HG03565 (cell line): ENCODE data around the gene PTPRN2.
"Not testable (repeated sequence)": the region's sequence is repeated elsewhere in the genome, so short reads cannot be mapped to it uniquely, and the experiment has no call there.

Experiments
- ATAC-seq: cut with Tn5 transposase; IDR thresholded peaks from one replicate; pipeline ENCODE4 v1.9.1; 2021; ENCODE audit warnings: mild to moderate bottlenecking, moderate library complexity; ENCODE audit not compliant: unreplicated experiment

PTPRN2 gene

GRCh38 chr7:158315326-158315725 is 272.3 kb downstream of the PTPRN2 start:
- no peak for ATAC-seq

- ATAC-seq, result no peak
These were observed 273.2 kb downstream of the PTPRN2 start for GRCh38 chr7:158314394-158314793.

DNA sequence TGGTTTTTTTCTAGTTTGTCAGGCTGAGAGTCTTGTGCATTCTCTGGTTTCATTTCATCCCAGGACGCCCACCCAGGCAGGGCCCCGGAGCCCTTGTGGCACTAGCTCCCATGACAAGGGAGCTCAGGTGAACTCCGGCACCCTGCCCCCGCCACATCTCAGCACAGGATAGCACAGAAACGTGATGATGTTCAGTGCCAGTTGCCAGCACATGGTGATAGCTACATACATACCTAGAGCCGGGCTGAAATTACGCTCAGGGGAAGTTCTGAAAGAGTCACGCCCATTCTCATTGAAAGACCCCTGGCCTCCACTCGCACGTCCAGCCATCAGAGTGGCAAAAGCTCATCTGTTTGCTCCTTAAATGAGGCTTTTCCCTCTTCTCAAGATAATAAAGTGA is 273.7 kb downstream of the PTPRN2 start:
- ATAC-seq, result no peak

DNA sequence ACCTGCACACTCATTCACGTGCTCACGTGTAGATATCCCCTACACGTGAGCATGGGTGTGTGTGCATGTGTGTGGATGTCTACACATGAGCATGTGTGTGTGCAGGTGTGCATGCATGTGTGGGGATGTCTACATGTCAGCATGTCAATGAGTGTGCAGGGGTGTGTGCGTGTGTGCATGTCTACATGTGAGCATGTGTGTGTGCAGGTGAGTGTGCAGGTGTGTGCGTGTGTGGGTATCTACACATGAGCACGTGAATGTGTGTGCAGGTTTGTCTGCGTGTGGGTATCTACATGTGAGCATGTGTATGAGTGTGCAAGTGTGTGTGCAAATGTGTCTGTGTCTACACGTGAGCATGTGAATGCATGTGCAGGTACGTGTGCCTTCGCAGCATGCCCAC is 274.8 kb downstream of the PTPRN2 start:
- ATAC-seq, result no peak

GRCh38 chr7:158311791-158312190 is 275.8 kb downstream of the PTPRN2 start:
- ATAC-seq, result no peak

- no peak for ATAC-seq
These were observed 276.5 kb downstream of the PTPRN2 start for GRCh38 chr7:158310924-158311666.

GRCh38 chr7:158309868-158310763 is 277.5 kb downstream of the PTPRN2 start:
- no peak for ATAC-seq

- no peak for ATAC-seq
These were observed 279.6 kb downstream of the PTPRN2 start for GRCh38 chr7:158308001-158308400.

DNA sequence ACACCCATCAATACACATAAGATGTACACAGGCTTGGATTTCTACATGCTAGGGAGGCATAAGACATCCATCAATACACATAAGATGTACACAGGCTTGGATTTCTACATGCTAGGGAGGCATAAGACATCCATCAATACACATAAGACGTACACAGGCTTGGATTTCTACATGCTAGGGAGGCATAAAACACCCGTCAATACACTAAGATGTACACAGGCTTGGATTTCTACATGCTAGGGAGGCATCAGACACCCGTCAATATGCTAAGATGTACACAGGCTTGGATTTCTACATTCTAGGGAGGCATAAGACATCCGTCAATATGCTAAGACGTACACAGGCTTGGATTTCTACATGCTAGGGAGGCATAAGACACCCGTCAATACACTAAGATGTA is 283.6 kb downstream of the PTPRN2 start:
- not testable (repeated sequence) for ATAC-seq

DNA sequence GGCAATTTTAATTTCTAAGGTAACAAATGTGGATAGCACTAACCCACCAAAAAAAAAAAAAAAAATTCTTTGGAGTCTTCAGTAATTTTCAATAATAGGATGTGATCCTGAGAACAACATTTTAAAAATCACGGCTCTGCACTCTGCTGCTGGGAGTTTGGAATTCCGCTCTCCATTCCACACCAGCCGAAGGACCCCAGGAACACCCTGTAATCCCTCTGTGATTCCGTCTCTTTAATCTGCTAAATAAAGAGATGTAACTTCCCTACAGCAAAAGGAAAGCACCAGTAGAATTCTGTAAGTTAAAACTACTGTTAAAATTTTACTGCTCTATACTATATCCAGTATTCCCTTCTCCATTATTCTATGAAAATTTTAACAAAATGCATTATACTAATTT is 284.5 kb downstream of the PTPRN2 start:
- ATAC-seq, result no peak

- no peak for ATAC-seq
These were observed 285.2 kb downstream of the PTPRN2 start for GRCh38 chr7:158302274-158303070.

- no peak for ATAC-seq
These were observed 286.4 kb downstream of the PTPRN2 start for GRCh38 chr7:158301207-158301606.

DNA sequence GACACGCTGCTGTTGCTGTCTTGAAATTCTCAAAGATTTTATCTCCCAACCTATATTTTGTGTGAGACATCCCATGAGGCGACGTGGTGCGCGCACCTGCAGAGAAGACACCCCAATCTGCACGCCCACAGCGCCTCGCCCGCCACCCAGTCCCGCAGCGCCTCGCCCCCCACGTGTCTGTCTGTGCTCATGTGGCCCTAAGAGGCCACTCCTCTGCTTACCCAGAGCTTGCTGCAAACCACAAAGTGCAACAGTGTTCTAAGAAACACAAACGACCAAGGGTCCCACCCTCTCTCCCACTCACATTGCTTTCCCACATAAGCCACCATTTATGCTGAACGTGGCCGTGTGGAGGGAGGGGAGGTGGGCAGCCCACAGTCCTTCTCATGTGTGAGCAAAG is 287.2 kb downstream of the PTPRN2 start:
- ATAC-seq, result no peak

DNA sequence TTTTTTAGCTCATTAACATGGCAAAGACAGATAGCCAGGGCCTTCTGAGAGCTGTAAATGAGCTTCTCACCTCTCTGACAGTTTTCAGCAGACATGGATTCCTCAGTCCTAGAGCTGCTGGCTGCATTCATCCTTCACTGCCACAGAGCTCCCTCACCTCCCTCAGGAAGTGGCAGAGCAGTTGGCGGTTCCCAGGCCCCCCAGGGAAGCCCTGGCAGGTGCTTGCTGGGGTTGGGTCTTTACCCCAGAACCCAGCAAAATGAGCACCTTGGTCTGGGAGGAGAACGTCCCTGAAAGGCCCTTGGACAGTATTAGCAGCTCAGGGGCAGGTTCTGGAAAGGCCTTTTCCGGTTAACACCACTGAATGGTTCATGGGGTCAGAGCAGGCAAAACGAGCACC is 288.0 kb downstream of the PTPRN2 start:
- ATAC-seq, result no peak

- ATAC-seq, result no peak
These were observed 290.9 kb downstream of the PTPRN2 start for GRCh38 chr7:158296798-158297104.

DNA sequence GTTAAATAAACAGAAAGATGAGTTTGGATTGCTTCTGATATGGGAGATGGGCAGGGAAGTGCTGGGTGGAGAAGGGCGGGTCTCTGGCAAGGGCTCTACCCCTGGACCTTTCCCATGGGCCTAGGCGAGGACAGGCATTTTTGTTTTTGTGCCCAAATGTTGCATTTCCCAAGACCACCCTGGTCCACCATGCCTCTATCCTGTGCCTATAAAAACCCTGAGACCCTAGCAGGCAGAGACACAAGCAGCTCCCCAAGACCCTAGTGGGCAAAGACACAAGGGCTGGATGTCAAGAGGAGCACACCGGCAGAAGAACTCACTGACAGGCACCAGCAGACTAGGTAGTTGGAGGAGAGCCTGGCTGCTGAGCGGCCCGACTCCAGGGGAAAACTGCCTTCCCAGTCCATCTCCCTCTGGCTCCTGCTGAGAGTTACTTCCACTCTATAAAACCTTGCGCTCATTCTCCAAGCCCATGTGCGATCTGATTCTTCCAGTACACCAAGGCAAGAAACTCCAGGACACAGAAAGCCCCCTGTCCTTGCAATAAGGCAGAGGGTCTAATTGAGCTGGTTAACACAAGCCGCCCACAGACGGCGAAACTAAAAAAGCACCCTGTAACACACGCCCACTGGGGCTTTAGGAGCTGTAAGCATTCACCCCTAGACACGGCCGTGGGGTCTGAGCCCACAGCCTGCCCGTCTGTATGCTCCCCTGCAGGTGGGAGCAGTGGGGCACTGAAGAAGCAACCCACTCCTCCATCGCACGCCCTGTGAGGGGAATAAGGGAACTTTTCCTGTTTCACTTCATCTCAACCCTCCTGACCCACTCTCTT is 291.4 kb downstream of the PTPRN2 start:
- ATAC-seq, result no peak

- not testable (repeated sequence) for ATAC-seq
These were observed 293.0 kb downstream of the PTPRN2 start for GRCh38 chr7:158294468-158295215.

GRCh38 chr7:158292948-158293347 is 294.7 kb downstream of the PTPRN2 start:
- no peak for ATAC-seq

GRCh38 chr7:158291998-158292397 is 295.6 kb downstream of the PTPRN2 start:
- ATAC-seq, result no peak
